Calu3 (cell line): ENCODE results near the gene TGFBI. TPM values are rescaled to one million over a fixed set of nuclear protein-coding genes. Genes with fewer than 3 reads are reported as not detected.
A peak's percentile ranks its signal among the peaks of the same experiment; 100 is the strongest.

ENCODE experiments used
- BruUV-seq: library from RNA; stranded (reverse); fragments of 400-500 nt; replicated peaks from 2 replicates; lab custom pipeline; 2021; lab: Mats Ljungman, UMichigan
- CTCF ChIA-PET: fragments of 300-600 bp; sonication (Branson Sonifier 250); formaldehyde crosslinking; loops from one replicate; lab custom pipeline; 2022; ENCODE audit warnings: antibody characterized with exemption; lab: Charles Lee
- DNase-seq: peaks from one replicate; pipeline ENCODE4 v3.0.0; 2022
- H3K27ac Mint-ChIP-seq: one replicate; pipeline ENCODE4 v1.8.0; 2022; ENCODE audit warnings: mixed read lengths; ENCODE audit not compliant: unreplicated experiment
- H3K27me3 Mint-ChIP-seq: one replicate; pipeline ENCODE4 v1.8.0; 2022; ENCODE audit warnings: mixed read lengths; ENCODE audit not compliant: unreplicated experiment
- H3K36me3 Mint-ChIP-seq: one replicate; pipeline ENCODE4 v1.8.0; 2022; ENCODE audit warnings: mild to moderate bottlenecking, moderate library complexity, mixed read lengths; ENCODE audit not compliant: insufficient read depth, unreplicated experiment
- H3K4me1 Mint-ChIP-seq: one replicate; pipeline ENCODE4 v1.8.0; 2022; ENCODE audit warnings: mild to moderate bottlenecking, low read depth, mixed read lengths; ENCODE audit not compliant: unreplicated experiment
- H3K4me3 Mint-ChIP-seq: one replicate; pipeline ENCODE4 v1.8.0; 2022; ENCODE audit warnings: mild to moderate bottlenecking, low read depth, moderate library complexity, mixed read lengths; ENCODE audit not compliant: unreplicated experiment
- H3K9me3 Mint-ChIP-seq: one replicate; pipeline ENCODE4 v1.8.0; 2022; ENCODE audit warnings: low read depth, mixed read lengths; ENCODE audit not compliant: unreplicated experiment
- CTCF ChIP-seq: fragments of 200-600 bp; IDR thresholded peaks from one replicate; pipeline ENCODE4 v1.8.0; 2022; ENCODE audit warnings: antibody characterized with exemption; ENCODE audit not compliant: unreplicated experiment
- intact Hi-C: fragments of 100-400 bp; cut with micrococcal nuclease; formaldehyde crosslinking; loops from one replicate; pipeline ENCODE4 v1.10.0; 2022; ENCODE audit not compliant: unreplicated experiment
- total RNA-seq: library from RNA; stranded (reverse); gene quantifications from 2 replicates; pipeline ENCODE4 v1.2.3, GENCODE V29; 2022

The TGFBI gene
- total RNA-seq, 1 experiment from 2014 or later: 95.2 TPM

- DNase-seq: no peak
- H3K27ac Mint-ChIP-seq: no peak overlapping the region
- no TSS peak for BruUV-seq
- TF ChIP-seq CTCF: no peak
- no peak overlapping the region for H3K4me3 Mint-ChIP-seq
- H3K4me1 Mint-ChIP-seq: peaks cover 28% of the 10 kb centered on the region
- H3K27me3 Mint-ChIP-seq: no peaks in the 10 kb centered on the region
- peaks cover 18% of the 10 kb centered on the region for H3K36me3 Mint-ChIP-seq
- H3K9me3 Mint-ChIP-seq: no peaks in the 10 kb centered on the region
- CTCF ChIA-PET: interaction anchor here (1.0 kb wide), 2 partner anchors 8 to 21 kb away, joined by 3 read pairs; no protein-coding TSS in a partner anchor
- intact Hi-C loops: loop anchor here (1.0 to 2.0 kb wide), 3 partner anchors 113 to 174 kb away; no protein-coding TSS in a partner anchor
Observed at GRCh38 chr5:136061630-136062365, 33.0 kb downstream of the TGFBI start.

- H3K27me3 Mint-ChIP-seq: no peaks in the 10 kb centered on the region
- CTCF ChIA-PET: interaction anchor here (1.0 to 2.2 kb wide), 4 partner anchors 9 to 150 kb away, joined by 3 to 8 read pairs (median 3); no protein-coding TSS in a partner anchor
- peak; percentile 34 for TF ChIP-seq CTCF
- DNase-seq: peak; percentile 55
- no TSS peak for BruUV-seq
- intact Hi-C loops: loop anchor here (1.0 to 2.0 kb wide), 3 partner anchors 112 to 175 kb away; no protein-coding TSS in a partner anchor
- peaks cover 16% of the 10 kb centered on the region for H3K36me3 Mint-ChIP-seq
- no peaks in the 10 kb centered on the region for H3K9me3 Mint-ChIP-seq
- peaks cover 28% of the 10 kb centered on the region for H3K4me1 Mint-ChIP-seq
- H3K4me3 Mint-ChIP-seq: no peak overlapping the region
- no peak overlapping the region for H3K27ac Mint-ChIP-seq
Observed at GRCh38 chr5:136062366-136063274, 33.8 kb downstream of the TGFBI start.

GRCh38 chr5:136063778-136064465, 35.1 kb downstream of the TGFBI start:
- Mint-ChIP-seq H3K27me3 (no peaks in the 10 kb centered on the region), H3K9me3 (no peaks in the 10 kb centered on the region), H3K36me3 (peaks cover 10% of the 10 kb centered on the region), H3K4me1 (peaks cover 18% of the 10 kb centered on the region), H3K4me3 (no peak overlapping the region), H3K27ac (no peak overlapping the region)
- no peak for DNase-seq
- no TSS peak for BruUV-seq
- intact Hi-C loops: loop anchor here (2.0 kb wide), 1 partner anchor 111 kb away; no protein-coding TSS in a partner anchor
- no peak for TF ChIP-seq CTCF
- CTCF ChIA-PET: interaction anchor here (1.3 to 2.2 kb wide), 3 partner anchors 10 to 148 kb away, joined by 3 to 8 read pairs (median 3); no protein-coding TSS in a partner anchor

GRCh38 chr5:136064510-136064909, 35.7 kb downstream of the TGFBI start:
- Mint-ChIP-seq H3K9me3 (peaks cover 4% of the 10 kb centered on the region), H3K4me3 (no peak overlapping the region), H3K27me3 (no peaks in the 10 kb centered on the region), H3K36me3 (peaks cover 8% of the 10 kb centered on the region), H3K27ac (no peak overlapping the region), H3K4me1 (peaks cover 15% of the 10 kb centered on the region)
- intact Hi-C loops: no loop called here
- DNase-seq: peak; percentile 32
- CTCF ChIA-PET: interaction anchor here (0.6 to 2.2 kb wide), 4 partner anchors 11 to 148 kb away, joined by 3 to 8 read pairs (median 3); no protein-coding TSS in a partner anchor
- BruUV-seq: no TSS peak
- no peak for TF ChIP-seq CTCF
